Brain microvascular endothelial cell (primary cell): Measurements from ENCODE around the gene KCNG3.

ENCODE experiments used
- DNase-seq: peaks from one replicate; pipeline ENCODE4 v3.0.0-alpha.2; 2020
- H3K27ac ChIP-seq: fragments of 250-450 bp; sonication (Bioruptor Pico); 2 replicates; pipeline ENCODE4 v1.5.1; 2020; ENCODE audit warnings: mild to moderate bottlenecking, moderate library complexity
- H3K27me3 ChIP-seq: fragments of 250-450 bp; sonication (Bioruptor Pico); replicated peaks from 2 replicates; pipeline ENCODE4 v1.5.1; 2020; ENCODE audit warnings: mild to moderate bottlenecking
- H3K36me3 ChIP-seq: fragments of 250-450 bp; sonication (Bioruptor Pico); replicated peaks from 2 replicates; pipeline ENCODE4 v1.5.1; 2020; ENCODE audit warnings: mild to moderate bottlenecking
- H3K4me3 ChIP-seq: 2 replicates; pipeline ENCODE4 v1.5.1; 2011; ENCODE audit warnings: low read depth, mild to moderate bottlenecking, control low read depth, low read length, moderate library complexity
- CTCF ChIP-seq: IDR thresholded peaks from 2 replicates; pipeline ENCODE4 v1.5.1; 2011; ENCODE audit warnings: low read depth, mild to moderate bottlenecking, moderate library complexity, low read length, control low read depth, inconsistent platforms; ENCODE audit errors: missing control alignments
- in situ Hi-C: cut with HindIII; loops from 2 replicates; pipeline ENCODE4 v1.10.0; 2017; ENCODE audit warnings: low sequenced_read_pairs, low pct_ligation_motif_present

Gene KCNG3

GRCh38 chr2:42522035-42522434 lies 28.3 kb upstream of the KCNG3 start:
- in situ Hi-C loops: no loop called here
- no peak overlapping the region for H3K4me3 ChIP-seq
- DNase-seq: no peak
- TF ChIP-seq CTCF: no peak
- no peaks in the 10 kb centered on the region for H3K36me3 ChIP-seq
- H3K27me3 ChIP-seq: no peaks in the 10 kb centered on the region
- no peak overlapping the region for H3K27ac ChIP-seq

- TF ChIP-seq CTCF: no peak
Observed at GRCh38 chr2:42519624-42520023, 25.8 kb upstream of the KCNG3 start.

GRCh38 chr2:42516418-42516901 lies 22.7 kb upstream of the KCNG3 start:
- Histone ChIP-seq H3K27me3 (no peaks in the 10 kb centered on the region), H3K4me3 (no peak overlapping the region), H3K27ac (no peak overlapping the region), H3K36me3 (no peaks in the 10 kb centered on the region)
- TF ChIP-seq CTCF: no peak
- in situ Hi-C loops: no loop called here
- no peak for DNase-seq

More at GRCh38 chr2:42519624-42520023, 25.8 kb upstream of the KCNG3 start:
- Histone ChIP-seq H3K36me3 (no peaks in the 10 kb centered on the region), H3K4me3 (no peak overlapping the region), H3K27ac (no peak overlapping the region), H3K27me3 (no peaks in the 10 kb centered on the region)
- in situ Hi-C loops: no loop called here
- DNase-seq: no peak

GRCh38 chr2:42513252-42513918 lies 19.6 kb upstream of the KCNG3 start:
- Histone ChIP-seq H3K4me3 (no peak overlapping the region), H3K36me3 (no peaks in the 10 kb centered on the region), H3K27me3 (no peaks in the 10 kb centered on the region), H3K27ac (no peak overlapping the region)
- DNase-seq: peak; percentile 48
- peak; percentile 79 for TF ChIP-seq CTCF
- in situ Hi-C loops: no loop called here

GRCh38 chr2:42510608-42511243 lies 16.9 kb upstream of the KCNG3 start:
- in situ Hi-C loops: no loop called here
- H3K4me3 ChIP-seq: no peak overlapping the region
- no peaks in the 10 kb centered on the region for H3K27me3 ChIP-seq
- H3K27ac ChIP-seq: no peak overlapping the region
- DNase-seq: peak; percentile 63
- H3K36me3 ChIP-seq: no peaks in the 10 kb centered on the region
- no peak for TF ChIP-seq CTCF
